ENCODE data around the gene ARHGAP21.

DNA sequence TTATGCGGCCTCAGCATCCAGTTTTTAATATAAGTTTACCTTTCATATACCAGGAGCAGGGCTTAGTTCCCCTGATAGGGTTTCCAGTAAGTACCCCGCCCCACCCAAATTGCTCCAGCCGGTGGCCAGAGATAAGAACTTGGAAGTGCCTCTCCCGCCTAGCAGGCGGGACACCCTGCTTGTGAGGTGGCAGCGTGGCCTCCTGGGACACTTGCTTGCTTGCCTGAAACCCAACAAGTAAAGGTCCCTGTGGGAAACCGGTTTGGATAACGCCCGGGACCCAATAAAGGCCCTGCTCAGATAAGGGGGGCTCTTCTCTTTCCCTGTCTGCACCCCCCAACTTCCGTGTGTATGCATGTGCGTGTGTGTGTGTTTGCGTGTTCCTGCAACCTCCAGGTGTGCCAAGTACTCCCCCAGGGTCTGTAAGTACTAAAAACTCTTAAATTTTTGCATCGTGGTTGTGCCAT lies 154.3 kb downstream of the ARHGAP21 start:
- TF ChIP-seq, protein P1, sequence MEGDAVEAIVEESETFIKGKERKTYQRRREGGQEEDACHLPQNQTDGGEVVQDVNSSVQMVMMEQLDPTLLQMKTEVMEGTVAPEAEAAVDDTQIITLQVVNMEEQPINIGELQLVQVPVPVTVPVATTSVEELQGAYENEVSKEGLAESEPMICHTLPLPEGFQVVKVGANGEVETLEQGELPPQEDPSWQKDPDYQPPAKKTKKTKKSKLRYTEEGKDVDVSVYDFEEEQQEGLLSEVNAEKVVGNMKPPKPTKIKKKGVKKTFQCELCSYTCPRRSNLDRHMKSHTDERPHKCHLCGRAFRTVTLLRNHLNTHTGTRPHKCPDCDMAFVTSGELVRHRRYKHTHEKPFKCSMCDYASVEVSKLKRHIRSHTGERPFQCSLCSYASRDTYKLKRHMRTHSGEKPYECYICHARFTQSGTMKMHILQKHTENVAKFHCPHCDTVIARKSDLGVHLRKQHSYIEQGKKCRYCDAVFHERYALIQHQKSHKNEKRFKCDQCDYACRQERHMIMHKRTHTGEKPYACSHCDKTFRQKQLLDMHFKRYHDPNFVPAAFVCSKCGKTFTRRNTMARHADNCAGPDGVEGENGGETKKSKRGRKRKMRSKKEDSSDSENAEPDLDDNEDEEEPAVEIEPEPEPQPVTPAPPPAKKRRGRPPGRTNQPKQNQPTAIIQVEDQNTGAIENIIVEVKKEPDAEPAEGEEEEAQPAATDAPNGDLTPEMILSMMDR (IDR thresholded peaks at IDR 0.05; ENCODE audit: poor library complexity, severe bottlenecking): no peak
- TF ChIP-seq POLR2AphosphoS5 (IDR thresholded peaks at IDR 0.05) (no peak), TAF1 (IDR thresholded peaks at IDR 0.05; ENCODE audit: low read depth) (no peak), RAD21 (conservative IDR thresholded peaks at IDR 0.05) (no peak), EP300 (conservative IDR thresholded peaks at IDR 0.05; ENCODE audit: poor library complexity, severe bottlenecking) (no peak)
- TF ChIP-seq, protein P2, sequence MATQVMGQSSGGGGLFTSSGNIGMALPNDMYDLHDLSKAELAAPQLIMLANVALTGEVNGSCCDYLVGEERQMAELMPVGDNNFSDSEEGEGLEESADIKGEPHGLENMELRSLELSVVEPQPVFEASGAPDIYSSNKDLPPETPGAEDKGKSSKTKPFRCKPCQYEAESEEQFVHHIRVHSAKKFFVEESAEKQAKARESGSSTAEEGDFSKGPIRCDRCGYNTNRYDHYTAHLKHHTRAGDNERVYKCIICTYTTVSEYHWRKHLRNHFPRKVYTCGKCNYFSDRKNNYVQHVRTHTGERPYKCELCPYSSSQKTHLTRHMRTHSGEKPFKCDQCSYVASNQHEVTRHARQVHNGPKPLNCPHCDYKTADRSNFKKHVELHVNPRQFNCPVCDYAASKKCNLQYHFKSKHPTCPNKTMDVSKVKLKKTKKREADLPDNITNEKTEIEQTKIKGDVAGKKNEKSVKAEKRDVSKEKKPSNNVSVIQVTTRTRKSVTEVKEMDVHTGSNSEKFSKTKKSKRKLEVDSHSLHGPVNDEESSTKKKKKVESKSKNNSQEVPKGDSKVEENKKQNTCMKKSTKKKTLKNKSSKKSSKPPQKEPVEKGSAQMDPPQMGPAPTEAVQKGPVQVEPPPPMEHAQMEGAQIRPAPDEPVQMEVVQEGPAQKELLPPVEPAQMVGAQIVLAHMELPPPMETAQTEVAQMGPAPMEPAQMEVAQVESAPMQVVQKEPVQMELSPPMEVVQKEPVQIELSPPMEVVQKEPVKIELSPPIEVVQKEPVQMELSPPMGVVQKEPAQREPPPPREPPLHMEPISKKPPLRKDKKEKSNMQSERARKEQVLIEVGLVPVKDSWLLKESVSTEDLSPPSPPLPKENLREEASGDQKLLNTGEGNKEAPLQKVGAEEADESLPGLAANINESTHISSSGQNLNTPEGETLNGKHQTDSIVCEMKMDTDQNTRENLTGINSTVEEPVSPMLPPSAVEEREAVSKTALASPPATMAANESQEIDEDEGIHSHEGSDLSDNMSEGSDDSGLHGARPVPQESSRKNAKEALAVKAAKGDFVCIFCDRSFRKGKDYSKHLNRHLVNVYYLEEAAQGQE (IDR thresholded peaks at IDR 0.05; ENCODE audit: borderline replicate concordance): no peak

Measured in neural cell (in vitro differentiated cells).